NB4 (cell line): ENCODE measurements around the gene CCDC78.

ENCODE experiments used
- DNase-seq: peaks from one replicate; pipeline ENCODE4 v3.0.0; 2010; ENCODE audit warnings: low read depth
- H3K4me3 ChIP-seq: one replicate; pipeline ENCODE4 v1.5.1; 2011; ENCODE audit warnings: mild to moderate bottlenecking, low read depth, low read length, moderate library complexity
- CTCF ChIP-seq: IDR thresholded peaks from one replicate; pipeline ENCODE4 v1.5.1; 2012; ENCODE audit warnings: low read depth, low read length
- MAX ChIP-seq: IDR thresholded peaks from 2 replicates; pipeline ENCODE4 v1.6.1; 2011; ENCODE audit warnings: low read depth, low read length
- MYC ChIP-seq: IDR thresholded peaks from 2 replicates; pipeline ENCODE4 v1.6.1; 2011; ENCODE audit warnings: low read depth, low read length
- POLR2A ChIP-seq: IDR thresholded peaks from 2 replicates; pipeline ENCODE4 v1.6.1; 2011; ENCODE audit warnings: mild to moderate bottlenecking; ENCODE audit not compliant: insufficient read length; ENCODE audit errors: extremely low read depth

CCDC78 gene

GRCh38 chr16:734981-735881 lies 9.0 kb upstream of the CCDC78 start:
- TF ChIP-seq CTCF (no peak), POLR2A (no peak), MYC (no peak)
- DNase-seq: no peak
- no peak overlapping the region for H3K4me3 ChIP-seq

- H3K4me3 ChIP-seq: no peak overlapping the region
- DNase-seq: peak; percentile 1
- TF ChIP-seq POLR2A (no peak), MAX (no peak), MYC (no peak), CTCF (no peak)
Measured at GRCh38 chr16:734208-734980, 8.2 kb upstream of the CCDC78 start.

GRCh38 chr16:733382-734207 lies 7.4 kb upstream of the CCDC78 start:
- TF ChIP-seq CTCF (peak; percentile 38), MAX (no peak), MYC (no peak)
- peak; percentile 40 for DNase-seq
- no peak overlapping the region for H3K4me3 ChIP-seq

- no peak overlapping the region for H3K4me3 ChIP-seq
- no peak for DNase-seq
Measured at GRCh38 chr16:732936-733335, 6.7 kb upstream of the CCDC78 start.

GRCh38 chr16:732332-732731 lies 6.1 kb upstream of the CCDC78 start:
- no peak for DNase-seq
- H3K4me3 ChIP-seq: no peak overlapping the region
- no peak for TF ChIP-seq POLR2A
- no peak for TF ChIP-seq MAX
- no peak for TF ChIP-seq MYC
- TF ChIP-seq CTCF: no peak

More at GRCh38 chr16:732936-733335, 6.7 kb upstream of the CCDC78 start:
- TF ChIP-seq MYC (no peak), CTCF (no peak), MAX (no peak), POLR2A (no peak)
